Left ventricle myocardium inferior (tissue), 1 donor: ENCODE measurements around the gene FIGLA. TPM values are rescaled to one million over a fixed set of nuclear protein-coding genes. Genes with fewer than 3 reads are reported as not detected.

ENCODE experiments used
- DNase-seq: peaks from one replicate; pipeline ENCODE4 v3.0.0-alpha.2; 2020
- H3K27ac ChIP-seq: fragments of 200-600 bp; replicated peaks from 2 replicates; pipeline ENCODE4 v1.8.0; 2021
- H3K27me3 ChIP-seq: fragments of 200-600 bp; 2 replicates; pipeline ENCODE4 v1.8.0; 2021; ENCODE audit warnings: low read depth
- H3K36me3 ChIP-seq: fragments of 200-600 bp; 2 replicates; pipeline ENCODE4 v1.8.0; 2021
- H3K4me1 ChIP-seq: fragments of 200-600 bp; 2 replicates; pipeline ENCODE4 v1.8.0; 2021
- H3K4me3 ChIP-seq: fragments of 200-600 bp; 2 replicates; pipeline ENCODE4 v1.8.0; 2021; ENCODE audit warnings: mild to moderate bottlenecking, moderate library complexity
- H3K9me3 ChIP-seq: fragments of 200-600 bp; replicated peaks from 2 replicates; pipeline ENCODE4 v1.8.0; 2021
- CTCF ChIP-seq: fragments of 200-600 bp; IDR thresholded peaks from 2 replicates; pipeline ENCODE4 v1.8.0; 2021; ENCODE audit warnings: antibody characterized with exemption, mild to moderate bottlenecking, borderline replicate concordance
- intact Hi-C: fragments of 100-400 bp; cut with micrococcal nuclease; formaldehyde crosslinking; loops from one replicate; pipeline ENCODE4 v1.11.0; 2022
- total RNA-seq: library from RNA; stranded (reverse); fragmentation: NEBNext Ultra II Directional; extraction: Animal tissue kit (Norgen Biotek cat#: 25700); gene quantifications from one replicate; pipeline ENCODE4 v1.2.1, GENCODE V29; 2021
- donor health status: DM: no; HTN: yes; CAD: no; lungs with severe emphysema.

Gene FIGLA
- total RNA-seq, 1 donor from 2014 or later, result not detected

- Histone ChIP-seq H3K4me1 (no peaks in the 10 kb centered on the region), H3K36me3 (no peaks in the 10 kb centered on the region), H3K27ac (no peak overlapping the region), H3K9me3 (no peaks in the 10 kb centered on the region), H3K4me3 (no peak overlapping the region), H3K27me3 (peaks cover 76% of the 10 kb centered on the region)
- DNase-seq, result no peak
- TF ChIP-seq CTCF, result no peak
- intact Hi-C loops, result no loop called here
These were observed 11.8 kb downstream of the FIGLA start for GRCh38 chr2:70778676-70779075.

- Histone ChIP-seq H3K4me1 (no peaks in the 10 kb centered on the region), H3K9me3 (no peaks in the 10 kb centered on the region), H3K27ac (no peak overlapping the region), H3K27me3 (peaks cover 84% of the 10 kb centered on the region), H3K36me3 (no peaks in the 10 kb centered on the region), H3K4me3 (no peak overlapping the region)
- intact Hi-C loops, result no loop called here
- no peak for TF ChIP-seq CTCF
- no peak for DNase-seq
These were observed 13.0 kb downstream of the FIGLA start for GRCh38 chr2:70777450-70777849.

GRCh38 chr2:70776266-70776665, 14.2 kb downstream of the FIGLA start:
- no peaks in the 10 kb centered on the region for H3K9me3 ChIP-seq
- DNase-seq, result no peak
- H3K27me3 ChIP-seq, result peaks cover 84% of the 10 kb centered on the region
- intact Hi-C loops, result no loop called here
- H3K27ac ChIP-seq, result no peak overlapping the region
- no peak for TF ChIP-seq CTCF
- H3K4me1 ChIP-seq, result no peaks in the 10 kb centered on the region
- H3K4me3 ChIP-seq, result no peak overlapping the region
- no peaks in the 10 kb centered on the region for H3K36me3 ChIP-seq

- no peak for TF ChIP-seq CTCF
- Histone ChIP-seq H3K27me3 (peaks cover 76% of the 10 kb centered on the region), H3K9me3 (no peaks in the 10 kb centered on the region), H3K4me1 (no peaks in the 10 kb centered on the region), H3K36me3 (no peaks in the 10 kb centered on the region), H3K27ac (no peak overlapping the region), H3K4me3 (no peak overlapping the region)
- intact Hi-C loops, result no loop called here
- DNase-seq, result no peak
These were observed 15.3 kb downstream of the FIGLA start for GRCh38 chr2:70775141-70775540.

GRCh38 chr2:70772486-70773155, 17.8 kb downstream of the FIGLA start:
- H3K9me3 ChIP-seq, result no peaks in the 10 kb centered on the region
- H3K4me1 ChIP-seq, result peaks cover 3% of the 10 kb centered on the region
- H3K36me3 ChIP-seq, result no peaks in the 10 kb centered on the region
- intact Hi-C loops, result no loop called here
- no peak for DNase-seq
- H3K27me3 ChIP-seq, result peaks cover 82% of the 10 kb centered on the region
- no peak overlapping the region for H3K4me3 ChIP-seq
- TF ChIP-seq CTCF, result no peak
- H3K27ac ChIP-seq, result no peak overlapping the region

- intact Hi-C loops, result no loop called here
- peaks cover 84% of the 10 kb centered on the region for H3K27me3 ChIP-seq
- H3K9me3 ChIP-seq, result no peaks in the 10 kb centered on the region
- H3K4me3 ChIP-seq, result no peak overlapping the region
- no peak for DNase-seq
- no peaks in the 10 kb centered on the region for H3K36me3 ChIP-seq
- H3K4me1 ChIP-seq, result peaks cover 15% of the 10 kb centered on the region
- H3K27ac ChIP-seq, result no peak overlapping the region
- no peak for TF ChIP-seq CTCF
These were observed 19.0 kb downstream of the FIGLA start for GRCh38 chr2:70771446-70771845.
